ENCODE measurements around the gene RELN. TPM values are rescaled to one million over a fixed set of nuclear protein-coding genes. Genes with fewer than 3 reads are reported as not detected.
A peak's percentile ranks its signal among the peaks of the same experiment; 100 is the strongest.

The RELN gene
- total RNA-seq, 1 donor = under 0.01 TPM

DNA sequence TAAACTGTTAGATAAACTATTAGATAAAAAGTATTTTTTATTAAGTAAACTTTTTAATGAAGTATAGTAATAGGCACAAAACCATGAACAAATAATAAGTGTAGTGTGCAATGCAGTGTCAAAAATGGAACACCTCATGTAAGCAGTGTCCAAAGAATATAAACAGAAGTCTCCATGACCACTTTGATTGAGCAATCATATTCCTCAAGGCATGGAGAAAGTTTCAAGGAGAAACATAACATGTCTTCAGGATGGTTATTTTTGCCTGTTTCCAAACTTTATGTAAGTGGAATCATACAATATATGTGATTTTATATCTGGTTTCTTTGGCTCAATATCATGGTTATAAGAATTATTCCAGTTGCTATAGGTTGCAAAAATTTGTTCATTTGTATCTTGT lies 6.1 kb upstream of the RELN start:
- DNase-seq (ENCODE audit: low read depth) = no peak
- H3K4me3 ChIP-seq (ENCODE audit: low read depth, low read length) = no peak overlapping the region
- TF ChIP-seq, protein P1, sequence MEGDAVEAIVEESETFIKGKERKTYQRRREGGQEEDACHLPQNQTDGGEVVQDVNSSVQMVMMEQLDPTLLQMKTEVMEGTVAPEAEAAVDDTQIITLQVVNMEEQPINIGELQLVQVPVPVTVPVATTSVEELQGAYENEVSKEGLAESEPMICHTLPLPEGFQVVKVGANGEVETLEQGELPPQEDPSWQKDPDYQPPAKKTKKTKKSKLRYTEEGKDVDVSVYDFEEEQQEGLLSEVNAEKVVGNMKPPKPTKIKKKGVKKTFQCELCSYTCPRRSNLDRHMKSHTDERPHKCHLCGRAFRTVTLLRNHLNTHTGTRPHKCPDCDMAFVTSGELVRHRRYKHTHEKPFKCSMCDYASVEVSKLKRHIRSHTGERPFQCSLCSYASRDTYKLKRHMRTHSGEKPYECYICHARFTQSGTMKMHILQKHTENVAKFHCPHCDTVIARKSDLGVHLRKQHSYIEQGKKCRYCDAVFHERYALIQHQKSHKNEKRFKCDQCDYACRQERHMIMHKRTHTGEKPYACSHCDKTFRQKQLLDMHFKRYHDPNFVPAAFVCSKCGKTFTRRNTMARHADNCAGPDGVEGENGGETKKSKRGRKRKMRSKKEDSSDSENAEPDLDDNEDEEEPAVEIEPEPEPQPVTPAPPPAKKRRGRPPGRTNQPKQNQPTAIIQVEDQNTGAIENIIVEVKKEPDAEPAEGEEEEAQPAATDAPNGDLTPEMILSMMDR (IDR thresholded peaks at IDR 0.05; ENCODE audit: insufficient read depth, low read depth, low read length) = no peak

DNA sequence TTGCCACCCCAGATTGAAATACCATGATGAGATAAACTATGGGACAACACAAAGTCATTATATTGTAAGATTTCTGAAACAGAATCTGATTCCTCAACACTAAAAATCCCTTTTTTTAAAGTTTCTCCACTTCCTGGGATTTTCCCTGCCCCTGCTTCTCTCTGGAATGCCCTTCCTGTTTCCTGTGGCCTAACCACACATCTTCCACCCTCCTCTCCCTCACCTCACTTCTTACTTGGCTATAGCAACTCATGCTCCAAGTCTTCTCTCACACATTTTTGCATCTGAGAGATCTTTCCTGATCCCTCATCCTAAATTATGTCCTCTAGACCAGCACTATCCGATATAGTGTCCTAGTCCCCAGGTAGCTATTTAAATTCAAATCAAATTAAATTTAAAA lies 4.1 kb upstream of the RELN start:
- no peak for DNase-seq (ENCODE audit: low read depth)

DNA sequence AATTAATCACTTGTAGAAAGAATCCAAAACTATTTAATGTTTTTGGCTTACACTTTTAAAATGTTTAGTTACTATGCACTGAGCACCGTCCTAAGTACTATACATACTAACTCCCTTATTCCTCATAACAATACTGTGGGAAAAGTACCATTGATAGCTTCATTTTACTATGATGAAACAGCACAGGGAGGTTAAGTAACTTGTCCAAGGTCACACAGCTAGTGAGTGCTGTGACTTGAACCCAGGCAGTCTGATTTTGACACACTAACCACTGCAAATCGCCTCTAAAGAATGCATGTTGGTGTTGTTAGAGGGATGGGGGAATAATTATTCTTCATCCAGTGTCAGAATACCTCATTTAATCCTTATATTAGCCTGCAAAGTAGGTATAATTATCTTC lies 1.9 kb upstream of the RELN start:
- TF ChIP-seq, protein P1 (IDR thresholded peaks at IDR 0.05; ENCODE audit: insufficient read depth, low read depth, low read length) = no peak
- H3K4me3 ChIP-seq (ENCODE audit: low read depth, low read length) = no peak overlapping the region

More for the DNA sequence above, 4.1 kb upstream of the RELN start:
- H3K4me3 ChIP-seq (ENCODE audit: low read depth, low read length) = no peak overlapping the region
- TF ChIP-seq, protein P1 (IDR thresholded peaks at IDR 0.05; ENCODE audit: insufficient read depth, low read depth, low read length) = no peak

DNA sequence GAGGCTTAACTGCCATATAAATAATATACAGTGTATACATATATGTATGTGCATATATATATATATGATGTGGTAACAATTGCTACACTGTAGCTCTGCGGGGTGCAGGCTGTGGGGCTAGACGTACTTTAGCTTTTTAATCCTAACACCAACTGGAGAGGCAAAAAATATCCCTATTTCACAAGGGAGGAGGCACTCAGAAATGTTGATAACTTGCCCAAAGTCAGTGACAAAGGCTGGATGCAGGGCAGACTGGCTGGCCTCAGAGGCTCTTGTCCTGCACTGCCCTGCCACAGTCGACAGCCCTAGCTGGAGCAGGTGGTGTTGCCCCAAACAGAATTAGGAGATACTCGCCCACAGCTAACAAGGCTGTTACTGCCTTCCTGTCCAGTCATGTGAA lies 1.5 kb upstream of the RELN start:
- no peak overlapping the region for H3K4me3 ChIP-seq (ENCODE audit: low read depth, low read length)
- no peak for DNase-seq (ENCODE audit: low read depth)
- TF ChIP-seq, protein P1 (IDR thresholded peaks at IDR 0.05; ENCODE audit: insufficient read depth, low read depth, low read length) = no peak

More for the DNA sequence above, 1.9 kb upstream of the RELN start:
- no peak for DNase-seq (ENCODE audit: low read depth)

DNA sequence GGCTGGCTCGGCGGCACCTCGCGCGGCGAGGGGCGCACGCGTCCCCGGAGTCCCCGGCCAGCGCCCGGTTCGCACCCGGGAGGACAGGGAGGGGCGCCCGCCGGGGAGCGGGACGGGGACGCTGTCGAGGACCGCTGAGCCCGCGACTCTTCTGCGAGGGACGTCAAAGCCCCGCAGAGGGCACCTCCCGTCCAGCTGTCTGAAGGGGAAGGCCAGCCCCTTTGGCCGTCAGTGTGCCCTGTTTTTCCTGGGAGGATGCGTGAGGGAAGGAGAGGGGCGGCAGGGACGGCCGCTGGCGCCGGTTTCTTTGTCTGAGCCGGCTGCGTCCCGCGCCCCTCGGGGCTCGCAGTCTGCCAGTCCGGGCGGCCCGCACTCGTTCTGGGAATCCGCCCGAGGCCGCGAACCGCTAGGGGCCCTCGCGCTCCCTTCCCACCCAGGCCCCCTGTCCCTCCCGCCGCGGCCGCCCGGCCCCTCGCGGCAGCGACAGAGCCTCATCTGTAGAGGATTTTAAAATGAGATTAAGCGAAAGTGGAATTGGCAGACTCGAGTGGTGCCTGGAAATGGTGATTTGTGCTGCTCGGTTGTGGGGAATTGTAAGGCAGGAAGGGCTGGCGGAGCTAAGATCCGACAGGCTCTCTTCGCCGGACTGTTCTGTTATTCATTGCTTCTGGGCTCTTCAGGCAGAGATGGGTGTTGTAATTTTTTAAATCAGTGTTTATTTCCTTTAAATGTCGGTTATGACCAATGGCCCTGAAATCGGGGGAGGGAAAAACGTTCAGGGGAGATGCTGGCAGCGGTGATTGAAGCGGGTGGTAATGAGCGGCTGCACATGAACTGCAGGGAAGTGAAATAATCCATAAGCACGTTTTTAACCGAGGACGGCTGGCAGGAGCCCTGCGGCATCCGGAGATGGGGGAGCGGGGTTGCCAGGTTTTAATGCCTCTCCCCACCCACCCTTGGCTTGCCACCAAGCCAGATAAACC lies 618 bp upstream of the RELN start:
- DNase-seq (ENCODE audit: low read depth) = peak; percentile 18
- TF ChIP-seq, protein P1 (IDR thresholded peaks at IDR 0.05; ENCODE audit: insufficient read depth, low read depth, low read length) = no peak
- peak overlapping the region; percentile 37 for H3K4me3 ChIP-seq (ENCODE audit: low read depth, low read length)

DNA sequence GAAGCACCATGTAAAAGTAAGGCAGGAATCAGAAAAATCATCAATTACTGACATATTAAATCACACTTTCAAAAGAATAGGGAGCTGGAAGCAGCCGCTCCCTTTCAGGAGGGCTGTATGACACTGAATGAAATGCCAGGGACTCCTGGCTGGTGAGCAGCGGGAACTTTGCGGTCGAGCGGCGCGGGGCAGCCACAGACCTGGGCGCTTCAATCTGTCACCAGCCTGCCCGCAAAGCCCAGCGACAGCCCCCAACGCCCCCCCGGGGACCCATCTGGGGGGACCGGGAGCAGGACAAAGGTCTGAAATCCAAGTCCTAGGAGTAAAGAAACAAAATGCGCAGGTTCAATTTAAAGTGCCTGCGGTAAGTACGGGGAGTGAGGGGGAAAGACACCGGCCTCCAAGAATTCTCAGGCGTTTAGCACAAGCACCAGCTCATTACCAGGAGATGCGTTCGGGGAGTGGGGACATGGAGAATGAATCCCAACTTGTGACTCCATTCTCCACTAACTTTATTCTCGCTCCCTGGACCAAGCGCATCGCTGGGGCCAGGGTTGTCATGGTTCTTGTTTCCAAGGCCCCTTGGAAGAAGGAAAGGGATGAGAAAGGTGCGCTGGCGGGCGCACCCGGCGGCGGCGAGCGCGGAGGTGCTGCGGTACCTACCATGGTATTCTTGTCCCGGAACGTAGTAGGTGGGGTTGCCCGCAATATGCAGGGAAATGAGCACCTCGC lies 824 bp downstream of the RELN start:
- H3K4me3 ChIP-seq (ENCODE audit: low read depth, low read length) = no peak overlapping the region
- peak; percentile 2 for DNase-seq (ENCODE audit: low read depth)
- TF ChIP-seq, protein P1 (IDR thresholded peaks at IDR 0.05; ENCODE audit: insufficient read depth, low read depth, low read length) = no peak

All from fibroblast of villous mesenchyme (primary cell).